Activated naive CD4-positive, alpha-beta T cell treated with anti-CD3 and anti-CD28 coated beads, Interleukin-2, amount 50 U/mL, for 16 hours (primary cell): Measurements from ENCODE around the gene PRSS27.

ENCODE experiments used
- DNase-seq: peaks from one replicate; pipeline ENCODE4 v3.0.0-alpha.2; 2020

Gene PRSS27

DNA sequence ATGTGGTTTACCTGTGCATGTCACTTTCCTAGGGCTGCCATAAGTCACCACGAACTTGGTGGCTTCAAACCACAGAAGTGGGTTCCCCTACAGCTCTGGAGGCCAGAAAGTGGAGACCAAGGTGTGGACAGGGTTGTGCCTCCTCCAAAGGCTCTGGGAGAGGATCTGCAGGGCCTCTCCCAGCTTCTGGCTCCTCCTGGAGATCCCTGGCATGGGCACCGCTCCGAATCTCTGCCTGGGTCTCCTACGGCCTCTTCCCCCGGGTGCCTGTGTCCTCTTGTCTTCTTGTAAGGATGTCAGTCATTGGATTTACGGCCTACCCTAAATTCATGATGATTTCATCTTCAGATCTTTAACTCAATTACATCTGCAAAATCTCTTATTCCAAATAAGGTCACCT is 29.9 kb upstream of the PRSS27 start:
- DNase-seq, result no peak

- DNase-seq, result no peak
Observed at GRCh38 chr16:2749476-2749875, 29.5 kb upstream of the PRSS27 start.

DNA sequence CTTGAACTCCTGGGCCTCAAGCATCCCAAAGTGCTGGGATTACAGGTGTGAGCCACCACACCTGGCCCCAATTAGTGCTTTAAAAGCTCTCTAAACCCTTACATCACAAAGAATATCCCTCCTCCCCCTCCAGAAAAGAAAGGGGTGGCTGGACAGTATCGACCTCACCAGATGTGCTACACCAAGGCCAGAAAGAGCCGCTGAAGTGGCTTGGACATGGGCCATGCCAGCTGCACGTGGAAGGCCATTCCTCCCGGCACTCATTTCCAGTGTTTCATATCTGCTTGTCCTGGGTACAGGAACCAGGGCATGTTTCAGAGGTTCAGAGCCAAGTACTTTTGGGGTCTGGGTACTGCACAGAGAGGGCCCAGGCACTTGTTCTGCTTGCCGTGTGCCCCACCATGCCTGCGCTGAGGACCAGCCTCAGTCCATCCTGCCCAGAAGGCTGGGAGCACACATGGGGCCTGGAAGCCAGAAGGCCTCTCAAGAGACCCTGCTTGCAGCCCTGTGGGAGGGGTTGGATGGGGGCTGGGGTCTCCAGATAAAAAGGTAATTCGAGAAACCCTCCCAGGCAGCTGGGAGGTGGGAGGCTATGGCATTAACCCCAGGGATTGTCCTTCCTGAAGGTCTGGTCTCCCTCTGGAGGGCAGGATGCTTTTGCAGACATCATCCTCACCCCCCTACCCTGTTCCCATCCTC is 28.9 kb upstream of the PRSS27 start:
- no peak for DNase-seq

GRCh38 chr16:2745961-2746360 is 25.9 kb upstream of the PRSS27 start:
- DNase-seq, result no peak

DNA sequence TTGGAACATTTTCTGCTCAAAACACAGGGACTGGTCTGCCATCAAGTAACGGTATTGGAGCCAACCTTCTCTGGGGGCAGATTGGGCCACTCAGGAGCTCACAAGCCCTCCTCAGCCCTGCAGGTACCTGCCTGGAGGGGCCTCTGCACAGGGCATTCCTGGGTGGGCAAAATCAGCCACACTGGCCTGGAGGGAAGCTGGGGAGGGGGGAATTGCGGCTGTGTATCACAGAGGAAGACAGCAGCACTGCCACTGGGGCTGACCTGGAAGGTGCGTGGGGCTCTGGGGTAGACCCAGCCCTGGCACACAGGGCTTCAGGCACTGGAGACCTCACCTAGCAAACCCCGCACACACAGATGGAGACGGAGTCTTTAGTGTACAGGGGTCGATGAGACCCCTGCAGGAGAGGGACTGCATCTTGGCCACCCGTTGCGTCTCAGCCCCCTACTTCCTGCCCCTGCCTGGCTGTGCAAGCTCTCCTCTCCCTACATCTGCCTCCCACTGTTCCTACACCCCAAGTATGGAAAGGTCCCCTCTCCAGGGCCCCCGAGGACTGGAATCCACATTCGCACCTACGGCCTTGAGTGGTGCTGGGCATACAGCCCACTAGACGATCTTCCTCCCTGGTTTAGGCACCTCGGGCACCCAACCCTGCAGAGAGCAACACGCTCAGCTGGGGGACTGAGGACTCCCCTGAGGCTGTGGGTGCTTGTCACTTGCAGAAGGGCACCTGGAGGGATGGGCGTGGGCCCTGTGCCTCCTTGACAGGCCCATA is 25.3 kb upstream of the PRSS27 start:
- no peak for DNase-seq

DNA sequence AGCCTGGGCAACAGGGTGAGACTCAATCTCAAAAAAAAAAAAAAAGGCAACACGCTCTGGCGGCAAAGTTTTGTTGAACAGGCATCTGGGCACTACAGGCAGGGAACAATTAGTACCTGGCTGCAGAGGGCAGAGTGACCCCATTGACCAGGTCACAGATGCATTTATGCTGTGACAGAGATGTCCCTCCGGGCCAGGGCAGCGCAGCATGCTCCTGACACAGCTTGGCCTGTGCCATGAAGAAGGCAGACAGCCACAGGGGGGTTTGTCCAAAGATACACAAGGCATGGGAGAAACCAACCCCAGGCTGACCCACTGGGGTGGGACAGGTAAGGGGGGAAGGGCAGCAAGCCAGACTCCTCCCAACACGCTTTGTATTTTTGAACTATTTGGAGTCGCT is 24.7 kb upstream of the PRSS27 start:
- DNase-seq, result no peak

- DNase-seq, result no peak
Observed at GRCh38 chr16:2743007-2743810, 23.2 kb upstream of the PRSS27 start.

GRCh38 chr16:2742323-2743006 is 22.4 kb upstream of the PRSS27 start:
- DNase-seq, result no peak

GRCh38 chr16:2741168-2741567 is 21.1 kb upstream of the PRSS27 start:
- no peak for DNase-seq

GRCh38 chr16:2740476-2740875 is 20.5 kb upstream of the PRSS27 start:
- no peak for DNase-seq

GRCh38 chr16:2739625-2740430 is 19.8 kb upstream of the PRSS27 start:
- no peak for DNase-seq

DNA sequence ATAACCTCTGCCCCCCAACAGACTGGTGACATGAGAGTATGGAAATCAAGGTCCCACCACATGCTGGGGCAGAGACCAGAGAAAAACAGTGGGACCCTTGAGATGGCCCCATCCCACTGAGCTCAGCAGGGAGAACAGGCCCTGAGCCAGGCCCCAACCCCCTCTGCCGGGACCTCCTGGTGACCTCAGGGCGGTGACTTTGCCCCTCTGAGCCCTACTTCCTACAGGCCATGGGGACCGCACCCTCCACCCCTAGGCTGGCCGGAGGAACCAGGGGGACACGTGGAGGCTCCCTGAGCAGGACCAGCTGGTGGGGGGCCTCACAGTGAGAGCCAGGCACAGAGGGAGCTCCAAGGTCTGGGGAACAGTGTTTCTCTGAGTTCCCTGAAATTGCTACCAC is 18.6 kb upstream of the PRSS27 start:
- no peak for DNase-seq

DNA sequence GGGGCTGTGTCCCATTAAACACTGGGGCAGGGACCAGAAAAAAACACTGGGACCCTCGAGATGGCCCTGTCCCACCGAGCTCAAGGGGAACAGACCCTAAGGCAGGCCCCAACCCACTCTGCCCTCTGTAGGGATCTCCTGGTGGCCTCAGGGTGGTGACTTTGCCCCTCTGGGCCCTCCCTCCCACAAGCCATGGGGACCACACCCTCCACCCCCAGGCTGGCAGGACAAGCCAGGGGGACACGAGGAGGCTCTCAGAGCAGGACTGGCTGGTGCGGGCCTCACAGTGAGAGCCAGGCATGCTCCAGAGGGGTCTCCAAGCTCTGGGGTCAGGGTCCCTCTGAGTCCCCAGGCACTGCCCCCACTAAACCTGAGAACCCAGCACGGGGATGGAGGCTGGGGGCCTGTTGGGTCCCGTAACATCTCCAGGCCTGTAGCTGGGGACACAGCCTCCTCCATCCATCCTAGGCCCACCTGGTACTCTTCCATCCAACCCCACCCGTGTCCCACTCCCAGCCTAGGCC is 17.9 kb upstream of the PRSS27 start:
- DNase-seq, result no peak

GRCh38 chr16:2737238-2737605 is 17.2 kb upstream of the PRSS27 start:
- DNase-seq, result no peak

- no peak for DNase-seq
Observed at GRCh38 chr16:2736476-2737237, 16.6 kb upstream of the PRSS27 start.

DNA sequence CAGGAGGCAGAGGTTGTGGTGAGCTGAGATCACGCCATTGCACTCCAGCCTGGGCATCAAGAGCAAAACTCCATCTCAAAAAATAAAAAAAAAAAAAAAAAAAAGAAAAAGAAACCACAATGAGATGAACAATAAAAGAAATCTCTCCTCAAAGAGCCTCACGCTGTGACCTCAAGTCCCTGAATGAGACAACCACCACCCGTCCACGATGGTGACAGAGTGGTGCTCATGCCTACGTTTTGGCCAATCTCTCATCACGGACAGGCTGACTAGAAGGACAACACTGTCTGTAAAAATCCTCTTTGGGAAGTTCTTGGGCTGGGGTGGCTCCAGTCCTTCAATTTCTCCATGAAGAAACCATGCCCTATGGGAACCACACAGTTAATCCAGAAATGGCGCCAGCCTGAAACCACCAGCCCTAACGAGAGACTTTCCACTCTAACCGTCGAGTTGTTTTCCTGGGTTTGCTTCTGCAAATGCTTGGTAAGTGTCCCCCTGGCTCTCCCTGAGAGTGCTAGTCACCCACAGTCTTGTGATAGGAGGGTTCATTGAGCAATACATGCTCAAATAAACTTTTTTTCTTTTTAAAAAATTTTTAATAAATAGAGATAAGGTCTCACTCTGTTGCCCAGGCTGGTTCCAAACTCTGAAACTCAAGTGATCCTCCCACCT is 15.0 kb upstream of the PRSS27 start:
- no peak for DNase-seq

DNA sequence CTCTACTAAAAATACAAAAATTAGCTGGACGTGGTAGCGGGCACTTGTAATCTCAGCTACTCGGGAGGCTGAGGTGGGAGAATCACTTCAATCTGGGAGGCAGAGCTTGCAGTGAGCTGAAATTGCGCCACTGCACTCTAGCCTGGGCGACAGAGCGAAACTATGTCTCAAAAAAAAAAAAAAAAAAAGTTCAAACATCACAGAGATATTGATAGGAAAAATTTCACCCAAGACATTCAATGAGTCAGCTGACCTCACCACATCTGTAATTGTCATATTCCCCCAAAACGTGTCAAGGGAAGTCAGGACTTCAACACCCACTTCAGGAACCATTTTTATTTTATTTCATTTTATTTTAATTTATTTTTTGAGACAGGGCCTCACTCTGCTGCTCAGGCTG is 8.0 kb upstream of the PRSS27 start:
- DNase-seq, result no peak

GRCh38 chr16:2726923-2727322 is 6.9 kb upstream of the PRSS27 start:
- no peak for DNase-seq

- no peak for DNase-seq
Observed at GRCh38 chr16:2724816-2725348, 4.9 kb upstream of the PRSS27 start.

- no peak for DNase-seq
Observed at GRCh38 chr16:2724088-2724676, 4.2 kb upstream of the PRSS27 start.
